ENCODE measurements around the gene SNAPC2. TPM values are rescaled to one million over a fixed set of nuclear protein-coding genes. Genes with fewer than 3 reads are reported as not detected.

Gene SNAPC2
- total and polyA plus RNA-seq, 2 of the 13 experiments (the other 11 are each of a cell fraction or from before 2014, with no cell fraction given): 10.2 to 12.7 TPM

- TF ChIP-seq MTERF4 (CRISPR knock-in tag; IDR thresholded peaks at IDR 0.05) (no peak), TAF15 (IDR thresholded peaks at IDR 0.05; ENCODE audit: low read depth, low read length, poor library complexity, severe bottlenecking) (no peak), TIGD3 (CRISPR knock-in tag; IDR thresholded peaks at IDR 0.05; ENCODE audit: borderline replicate concordance) (no peak), HMGXB4 (CRISPR knock-in tag; IDR thresholded peaks at IDR 0.05; ENCODE audit: borderline replicate concordance in 1 of 2, low read depth in 1 of 2) (peak in 1 of 2 experiments; percentile 36; a peak in 2 of 4 replicates), NCOA5 (CRISPR knock-in tag; IDR thresholded peaks at IDR 0.05) (no peak), ZNF674 (CRISPR knock-in tag; IDR thresholded peaks at IDR 0.05; ENCODE audit: low read depth) (no peak), ZHX1 (CRISPR knock-in tag; IDR thresholded peaks at IDR 0.05; ENCODE audit: low read depth) (peak; percentile 69; the same call in 1 of the 2 replicates), ZBTB14 (CRISPR knock-in tag; IDR thresholded peaks at IDR 0.05) (no peak), TEAD2 (CRISPR knock-in tag; IDR thresholded peaks at IDR 0.05) (no peak), ELF4 (CRISPR knock-in tag; IDR thresholded peaks at IDR 0.05; ENCODE audit: borderline replicate concordance) (no peak), IKZF1 (IDR thresholded peaks at IDR 0.05) (no peak), ZNF430 (CRISPR knock-in tag; IDR thresholded peaks at IDR 0.05) (no peak), RFXAP (CRISPR knock-in tag; IDR thresholded peaks at IDR 0.05; ENCODE audit: borderline replicate concordance) (0 out of 2 replicates have a peak, but pooled peaks have one; percentile 60), ZFP1 (CRISPR knock-in tag; IDR thresholded peaks at IDR 0.05) (0 out of 2 replicates have a peak, but pooled peaks have one; percentile 29), ZNF3 (CRISPR knock-in tag; IDR thresholded peaks at IDR 0.05) (peak; percentile 61; the same call in 1 of the 2 replicates), ZNF468 (CRISPR knock-in tag; IDR thresholded peaks at IDR 0.05) (no peak), HCFC1 (IDR thresholded peaks at IDR 0.05; ENCODE audit: low read depth, low read length) (no peak), RFX1 (IDR thresholded peaks at IDR 0.05) (no peak), SKIL (CRISPR knock-in tag; IDR thresholded peaks at IDR 0.05; ENCODE audit: borderline replicate concordance) (no peak)
These were observed 1.3 kb upstream of the SNAPC2 start (continued) for GRCh38 chr19:7918615-7919421.
